ENCODE data around the gene RFX8. TPM values are rescaled to one million over a fixed set of nuclear protein-coding genes. Genes with fewer than 3 reads are reported as not detected.

Gene RFX8
- total and polyA plus RNA-seq, 9 of the 15 experiments (the other 6 are each of a cell fraction or from before 2014, with no cell fraction given): not detected

- no peak for TF ChIP-seq ZNF589 (CRISPR knock-in tag; IDR thresholded peaks at IDR 0.05; ENCODE audit: low read depth)
- TF ChIP-seq ZNF263 (CRISPR knock-in tag; IDR thresholded peaks at IDR 0.05; ENCODE audit: borderline replicate concordance): no peak
- TF ChIP-seq TBP (optimal IDR thresholded peaks at IDR 0.05; ENCODE audit: low read depth, low read length): no peak
Observed at GRCh38 chr2:101427743-101428142, 47.2 kb downstream of the RFX8 start (continued).

GRCh38 chr2:101427240-101427639 is 47.7 kb downstream of the RFX8 start:
- intact Hi-C loops (cut with micrococcal nuclease) (no loop called here), in situ Hi-C loops (cut with MboI) (no loop called here)
- POLR2A ChIA-PET: interaction anchor here (0.6 kb wide), 1 partner anchor 10 kb away, joined by 3 read pairs; no protein-coding TSS in a partner anchor
- no peak overlapping the region for H3K4me3 ChIP-seq
- no peak for ATAC-seq
- FAIRE-seq: no peak
- H3K36me3 ChIP-seq (ENCODE audit: control insufficient read depth, insufficient read depth, low read length): no peaks in the 10 kb centered on the region
- peaks cover 6% of the 10 kb centered on the region for H4K20me1 ChIP-seq (replicated peaks; ENCODE audit: control insufficient read depth, insufficient read depth, low read length)
- H3K79me2 ChIP-seq (ENCODE audit: control insufficient read depth, insufficient read depth, low read length): no peaks in the 10 kb centered on the region
- CTCF ChIA-PET (ENCODE audit: low intra/inter-chr PET ratio): no interaction called here
- H2AFZ ChIP-seq (ENCODE audit: low read depth, low read length): no peak overlapping the region
- no peak overlapping the region for H3K27ac ChIP-seq (ENCODE audit: extremely low read depth, low read depth, low read length)
- peaks cover 10 to 32% of the 10 kb centered on the region in 2 experiments for H3K27me3 ChIP-seq (ENCODE audit: control insufficient read depth in 2 of 2, insufficient read depth in 2 of 2, low read length in 2 of 2)
- BruUV-seq (replicated peaks): no TSS peak
- no peak for DNase-seq (ENCODE audit: extremely low read depth in 1 of 4, low spot score in 3 of 4)
- no peaks in the 10 kb centered on the region for H3K9me3 ChIP-seq (replicated peaks; ENCODE audit: control insufficient read depth, insufficient read depth, low read depth, low read length)
- no peaks in the 10 kb centered on the region for H3K9me1 ChIP-seq (ENCODE audit: control insufficient read depth, insufficient read depth, low read length)
- 4% methylated on average over 7 of the region's 7 CpGs for WGBS (ENCODE audit: insufficient coverage, low coverage, missing lambda C conversion rate)
- no peak overlapping the region for H3K4me2 ChIP-seq (ENCODE audit: insufficient read depth, low read length)
- TF ChIP-seq CHD7 (IDR thresholded peaks at IDR 0.05; ENCODE audit: low read depth, low read length) (no peak), HDAC2 (IDR thresholded peaks at IDR 0.05) (no peak), ATF4 (CRISPR knock-in tag; IDR thresholded peaks at IDR 0.05) (no peak), NR4A1 (CRISPR knock-in tag; IDR thresholded peaks at IDR 0.05) (no peak), NR4A1 (tag; IDR thresholded peaks at IDR 0.05) (no peak), BRCA1 (IDR thresholded peaks at IDR 0.05) (no peak), BRCA1 (CRISPR knock-in tag; IDR thresholded peaks at IDR 0.05) (no peak)
- no peaks in the 10 kb centered on the region; a peak in 1 of 5 replicates for H3K4me1 ChIP-seq (replicated peaks in 1 of 2; ENCODE audit: control insufficient read depth in 2 of 2, insufficient read depth in 2 of 2, low read length in 2 of 2)
- no peak overlapping the region for H3K9ac ChIP-seq (ENCODE audit: insufficient read depth in 1 of 2, low read depth in 2 of 2, low read length in 2 of 2)

All from K562 (cell line).